Measurements from ENCODE around the gene KIF15. TPM values are rescaled to one million over a fixed set of nuclear protein-coding genes. Genes with fewer than 3 reads are reported as not detected.

KIF15 gene
- total RNA-seq, 1 donor from 2014 or later: 30.2 TPM

- intact Hi-C loops (cut with micrococcal nuclease): no loop called here
Observed at GRCh38 chr3:44877333-44877732, 115.7 kb downstream of the KIF15 start.

- intact Hi-C loops (cut with micrococcal nuclease): no loop called here
Observed at GRCh38 chr3:44880284-44880683, 118.7 kb downstream of the KIF15 start.

GRCh38 chr3:44883213-44883955 is 121.8 kb downstream of the KIF15 start:
- intact Hi-C loops (cut with micrococcal nuclease): no loop called here

- intact Hi-C loops (cut with micrococcal nuclease): no loop called here
Observed at GRCh38 chr3:44883999-44884431, 122.4 kb downstream of the KIF15 start.

- intact Hi-C loops (cut with micrococcal nuclease): no loop called here
Observed at GRCh38 chr3:44885618-44886017, 124.0 kb downstream of the KIF15 start.

- intact Hi-C loops (cut with micrococcal nuclease): no loop called here
Observed at GRCh38 chr3:44886561-44886960, 125.0 kb downstream of the KIF15 start.

- intact Hi-C loops (cut with micrococcal nuclease): no loop called here
Observed at GRCh38 chr3:44887101-44887500, 125.5 kb downstream of the KIF15 start.

GRCh38 chr3:44890258-44890657 is 128.7 kb downstream of the KIF15 start:
- intact Hi-C loops (cut with micrococcal nuclease): no loop called here

GRCh38 chr3:44890852-44891251 is 129.3 kb downstream of the KIF15 start:
- intact Hi-C loops (cut with micrococcal nuclease): no loop called here

- intact Hi-C loops (cut with micrococcal nuclease): no loop called here
Observed at GRCh38 chr3:44892689-44893088, 131.1 kb downstream of the KIF15 start.

GRCh38 chr3:44893097-44893496 is 131.5 kb downstream of the KIF15 start:
- intact Hi-C loops (cut with micrococcal nuclease): no loop called here

GRCh38 chr3:44894485-44894884 is 132.9 kb downstream of the KIF15 start:
- intact Hi-C loops (cut with micrococcal nuclease): no loop called here

- intact Hi-C loops (cut with micrococcal nuclease): no loop called here
Observed at GRCh38 chr3:44896440-44896839, 134.8 kb downstream of the KIF15 start.

GRCh38 chr3:44899683-44900367 is 138.2 kb downstream of the KIF15 start:
- intact Hi-C loops (cut with micrococcal nuclease): no loop called here

- intact Hi-C loops (cut with micrococcal nuclease): no loop called here
Observed at GRCh38 chr3:44902628-44903027, 141.0 kb downstream of the KIF15 start.

Other genes starting within 250 kb of the KIF15 start
- 0.88 and 1.0 TPM in 2 replicates for gene ZKSCAN7, start 206.6 kb upstream of the KIF15 start, total RNA-seq
- 0.29 and 0.44 TPM in 2 replicates for gene ZNF660, start 176.8 kb upstream of the KIF15 start, total RNA-seq
- 13.7 and 13.9 TPM in 2 replicates for gene ZNF197, start 136.8 kb upstream of the KIF15 start, total RNA-seq
- 3.5 and 5.2 TPM in 2 replicates for gene ZNF35, start 113.1 kb upstream of the KIF15 start, total RNA-seq
- 0.49 and 0.56 TPM in 2 replicates for gene ZNF502, start 49.1 kb upstream of the KIF15 start, total RNA-seq
- 1.2 and 2.5 TPM in 2 replicates for gene ZNF501, start 32.2 kb upstream of the KIF15 start, total RNA-seq
- 30.3 and 32.7 TPM in 2 replicates for gene KIAA1143, start 175 bp upstream of the KIF15 start, total RNA-seq
- gene TMEM42, start 100.1 kb downstream of the KIF15 start, total RNA-seq: 10.5 and 11.1 TPM in 2 replicates
- gene TGM4, start 112.8 kb downstream of the KIF15 start, total RNA-seq: not detected in 2 replicates
- 49.9 and 65.6 TPM in 2 replicates for gene ZDHHC3, start 214.4 kb downstream of the KIF15 start, total RNA-seq
- gene EXOSC7, start 214.4 kb downstream of the KIF15 start, total RNA-seq: 56.0 and 62.9 TPM in 2 replicates